Body of pancreas (tissue), 4 donors: ENCODE results near the gene SLC35F4. TPM values are rescaled to one million over a fixed set of nuclear protein-coding genes. Genes with fewer than 3 reads are reported as not detected.
"Not testable (repeated sequence)": the region's sequence is repeated elsewhere in the genome, so short reads cannot be mapped to it uniquely, and the experiment has no call there.

Experiments used
- ATAC-seq: fragments of 150-250 bp; one replicate; pipeline ENCODE4 v1.9.1; 2016
- DNase-seq, 4 donors: peaks; one replicate each; pipeline ENCODE4 v3.0.0-alpha.2; 2019
- H3K27ac ChIP-seq, 4 donors: fragments of 200-600 bp; sonication (generic); 1 replicate in 3 of 4; 2 replicates in 1 of 4; pipeline versions ENCODE4 v1.5.1 to v1.6.1; 2016 to 2019; ENCODE audit warnings: mild to moderate bottlenecking in 1 of 4, mixed read lengths in 1 of 4, moderate library complexity in 1 of 4
- H3K27me3 ChIP-seq, 2 donors: fragments of 200-600 bp; sonication (generic); one replicate each; pipeline ENCODE4 v1.6.0; 2016; ENCODE audit warnings: mild to moderate bottlenecking in 1 of 2
- H3K36me3 ChIP-seq, 2 donors: fragments of 200-600 bp; sonication (generic); replicated peaks in 1 of 2; 2 replicates each; pipeline ENCODE4 v1.5.1; 2016; ENCODE audit warnings: low read depth in 2 of 2; ENCODE audit not compliant: insufficient read depth in 1 of 2
- H3K4me1 ChIP-seq: fragments of 200-600 bp; sonication (generic); one replicate; pipeline ENCODE4 v1.6.0; 2016
- H3K4me3 ChIP-seq, 2 donors: fragments of 200-600 bp; sonication (generic); 1 replicate in 1 of 2; 2 replicates in 1 of 2; pipeline ENCODE4 v1.5.1; 2016 to 2019
- H3K9me3 ChIP-seq, 3 donors: fragments of 200-600 bp; sonication (generic); 1 replicate in 2 of 3; 2 replicates in 1 of 3; pipeline ENCODE4 v1.5.1; 2016
- CTCF ChIP-seq, 7 experiments: fragments of 450-650 bp in 4 of 7; fragments of 200-600 bp in 3 of 7; sonication (generic) in 3 of 7; IDR thresholded peaks; one replicate each; pipeline ENCODE4 v1.5.1; 2016 to 2019; ENCODE audit warnings: antibody characterized with exemption in 7 of 7
- POLR2A ChIP-seq, 3 donors: fragments of 450-650 bp; IDR thresholded peaks; one replicate each; pipeline ENCODE4 v1.6.1; 2016; ENCODE audit warnings: antibody characterized with exemption in 3 of 3, mild to moderate bottlenecking in 2 of 3
- WGBS, 2 donors: methylation state at CpG; one replicate each; pipeline ENCODE4 v1.1.5; 2017; 5-methylcytosine and 5-hydroxymethylcytosine counted together
- intact Hi-C: fragments of 100-400 bp; cut with DNase I; formaldehyde crosslinking; loops from one replicate; pipeline ENCODE4 v1.15.1; 2023
- total RNA-seq, 2 donors: library from RNA; depleted of rRNA; stranded (reverse); fragments of >200 nt; gene quantifications; one replicate each; pipeline ENCODE4 v1.1.0, GENCODE V29; 2016

The SLC35F4 gene
- total RNA-seq, 2 donors from 2014 or later = not detected

- H3K36me3 ChIP-seq = no peaks in the 10 kb centered on the region
- TF ChIP-seq CTCF (IDR thresholded peaks at IDR 0.05) (no peak), POLR2A (IDR thresholded peaks at IDR 0.05) (no peak)
- H3K9me3 ChIP-seq = peaks cover 0 to 7% (median 0%) of the 10 kb centered on the region in 3 donors
- no peaks in the 10 kb centered on the region for H3K27me3 ChIP-seq
- H3K4me1 ChIP-seq = no peaks in the 10 kb centered on the region
- DNase-seq (no peak), ATAC-seq (no peak)
- WGBS, 2 donors = 0 to 15% methylated on average over 3 of the region's 3 CpGs
- no peak overlapping the region for H3K4me3 ChIP-seq
- intact Hi-C loops = no loop called here
- no peak overlapping the region for H3K27ac ChIP-seq
These were observed 153.8 kb downstream of the SLC35F4 start for GRCh38 chr14:57712102-57712501.

- ATAC-seq = no peak
- Histone ChIP-seq H3K27me3 (no peaks in the 10 kb centered on the region), H3K4me3 (no peak overlapping the region), H3K27ac (no peak overlapping the region), H3K9me3 (peaks cover 0 to 7% (median 0%) of the 10 kb centered on the region in 3 donors), H3K36me3 (no peaks in the 10 kb centered on the region), H3K4me1 (no peaks in the 10 kb centered on the region)
- 31 to 58% methylated on average over 2 of the region's 2 CpGs for WGBS, 2 donors
- no peak for DNase-seq
- TF ChIP-seq POLR2A (IDR thresholded peaks at IDR 0.05) (no peak), CTCF (IDR thresholded peaks at IDR 0.05) (no peak)
- intact Hi-C loops = loop anchor here (10.0 kb wide), 1 partner anchor 365 kb away; no protein-coding TSS in a partner anchor
These were observed 156.0 kb downstream of the SLC35F4 start for GRCh38 chr14:57709909-57710308.

- intact Hi-C loops = loop anchor here (10.0 kb wide), 1 partner anchor 366 kb away; no protein-coding TSS in a partner anchor
- H3K27me3 ChIP-seq, H3K36me3 ChIP-seq, H3K4me3 ChIP-seq, ATAC-seq, H3K9me3 ChIP-seq, H3K4me1 ChIP-seq, DNase-seq, H3K27ac ChIP-seq: not testable (repeated sequence)
- 84 to 87% methylated on average over 5 of the region's 5 CpGs for WGBS, 2 donors
These were observed 156.8 kb downstream of the SLC35F4 start for GRCh38 chr14:57709086-57709485.

GRCh38 chr14:57707219-57707618 lies 158.7 kb downstream of the SLC35F4 start:
- no peaks in the 10 kb centered on the region for H3K4me1 ChIP-seq
- intact Hi-C loops = loop anchor here (10.0 kb wide), 1 partner anchor 368 kb away; no protein-coding TSS in a partner anchor
- ATAC-seq = no peak
- H3K36me3 ChIP-seq = no peaks in the 10 kb centered on the region
- TF ChIP-seq POLR2A (IDR thresholded peaks at IDR 0.05) (no peak), CTCF (IDR thresholded peaks at IDR 0.05) (no peak)
- H3K9me3 ChIP-seq = peaks cover 0 to 7% (median 0%) of the 10 kb centered on the region in 3 donors
- H3K27me3 ChIP-seq = no peaks in the 10 kb centered on the region
- no peak overlapping the region for H3K27ac ChIP-seq
- no peak for DNase-seq
- no peak overlapping the region for H3K4me3 ChIP-seq
- WGBS, 2 donors = 41 to 47% methylated on average over 5 of the region's 5 CpGs

- Histone ChIP-seq H3K27me3 (no peaks in the 10 kb centered on the region), H3K4me1 (no peaks in the 10 kb centered on the region), H3K36me3 (no peaks in the 10 kb centered on the region), H3K4me3 (no peak overlapping the region), H3K9me3 (no peaks in the 10 kb centered on the region), H3K27ac (no peak overlapping the region)
- no peak for DNase-seq
- intact Hi-C loops = loop anchor here (10.0 kb wide), 1 partner anchor 370 kb away; no protein-coding TSS in a partner anchor
- WGBS, 2 donors = 91 to 96% methylated on average over 1 of the region's 1 CpG
- no peak for ATAC-seq
- TF ChIP-seq CTCF (IDR thresholded peaks at IDR 0.05) (no peak), POLR2A (IDR thresholded peaks at IDR 0.05) (no peak)
These were observed 161.1 kb downstream of the SLC35F4 start for GRCh38 chr14:57704763-57705162.
